Activated T-cell treated with anti-CD3 and anti-CD28 coated beads for 48 hours (primary cell): ENCODE results near the gene WDR46.

Source experiments
- DNase-seq: peaks from one replicate; pipeline ENCODE4 v3.0.0-alpha.2; 2020; ENCODE audit warnings: low read depth

WDR46 gene

GRCh38 chr6:33288921-33289783, at the start of gene WDR46, which contains the start of gene PFDN6:
Gene WDR46 (minus strand): TSS chr6:33289239. CDS start chr6:33289170, 69 bp downstream.
Gene PFDN6 (plus strand): TSS chr6:33289601. CDS start chr6:33289857, 256 bp downstream.
- DNase-seq = peak; percentile 65

DNA sequence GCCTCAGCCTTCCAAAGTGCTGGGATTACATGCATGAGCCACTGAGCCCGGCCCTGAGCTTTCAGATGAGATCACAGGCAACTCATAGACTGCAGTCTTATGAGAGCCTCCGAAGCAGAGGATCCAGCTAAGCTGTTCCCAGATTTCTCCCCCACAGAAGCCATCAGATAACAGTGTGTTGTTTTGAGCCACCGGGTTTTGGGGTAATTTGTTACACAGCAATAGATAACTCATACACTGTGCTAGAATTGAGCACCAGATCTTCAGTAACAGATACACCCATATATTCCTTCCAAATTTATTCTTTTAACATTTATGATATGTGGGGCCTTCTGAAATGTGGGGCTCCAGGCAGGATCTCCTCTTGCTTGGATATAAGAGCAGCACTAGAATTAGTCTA, 47.5 kb upstream of the WDR46 start:
- no peak for DNase-seq

GRCh38 chr6:33335916-33336315, 46.9 kb upstream of the WDR46 start:
- DNase-seq = no peak

GRCh38 chr6:33333666-33334065, 44.6 kb upstream of the WDR46 start:
- no peak for DNase-seq

GRCh38 chr6:33330736-33331135, 41.7 kb upstream of the WDR46 start:
- DNase-seq = no peak

DNA sequence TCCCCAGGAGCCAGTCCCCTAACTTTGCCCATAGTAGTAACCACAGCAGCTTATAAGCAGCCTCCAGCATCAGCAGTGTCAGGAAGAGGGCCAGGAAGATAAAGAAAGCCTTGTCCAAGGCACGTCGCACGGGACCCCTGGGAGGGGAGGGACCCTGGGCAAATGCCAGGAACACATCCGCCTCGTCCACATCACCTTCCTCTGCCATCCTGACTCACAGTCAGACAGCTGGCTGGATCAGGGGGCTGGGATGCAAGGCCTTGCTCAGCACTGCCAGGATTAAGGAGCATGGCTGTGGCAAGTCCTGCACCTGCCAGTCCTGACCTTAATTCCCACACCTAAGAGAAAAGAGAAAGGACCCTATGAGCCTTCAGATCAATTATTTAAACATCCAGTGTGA, 40.0 kb upstream of the WDR46 start:
- no peak for DNase-seq

GRCh38 chr6:33324125-33324524, 35.1 kb upstream of the WDR46 start:
- DNase-seq = no peak

DNA sequence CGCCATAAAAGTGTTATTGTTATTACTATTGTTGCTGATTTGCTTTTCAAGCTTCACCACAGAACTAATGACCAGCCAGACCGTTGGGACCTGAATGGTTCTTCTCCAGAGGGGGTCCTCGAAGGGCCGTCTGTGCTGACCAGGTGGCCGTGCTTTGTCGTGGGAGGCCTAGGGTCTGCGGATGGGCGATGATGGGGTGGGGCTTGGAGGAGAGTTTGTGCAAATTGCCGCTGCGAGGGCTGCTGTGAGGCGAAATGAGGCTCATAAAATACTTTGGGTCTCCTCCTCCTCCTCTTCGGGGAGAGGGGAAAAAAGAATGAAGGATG, 34.5 kb upstream of the WDR46 start:
- no peak for DNase-seq

GRCh38 chr6:33321227-33321626, 32.2 kb upstream of the WDR46 start:
- no peak for DNase-seq

DNA sequence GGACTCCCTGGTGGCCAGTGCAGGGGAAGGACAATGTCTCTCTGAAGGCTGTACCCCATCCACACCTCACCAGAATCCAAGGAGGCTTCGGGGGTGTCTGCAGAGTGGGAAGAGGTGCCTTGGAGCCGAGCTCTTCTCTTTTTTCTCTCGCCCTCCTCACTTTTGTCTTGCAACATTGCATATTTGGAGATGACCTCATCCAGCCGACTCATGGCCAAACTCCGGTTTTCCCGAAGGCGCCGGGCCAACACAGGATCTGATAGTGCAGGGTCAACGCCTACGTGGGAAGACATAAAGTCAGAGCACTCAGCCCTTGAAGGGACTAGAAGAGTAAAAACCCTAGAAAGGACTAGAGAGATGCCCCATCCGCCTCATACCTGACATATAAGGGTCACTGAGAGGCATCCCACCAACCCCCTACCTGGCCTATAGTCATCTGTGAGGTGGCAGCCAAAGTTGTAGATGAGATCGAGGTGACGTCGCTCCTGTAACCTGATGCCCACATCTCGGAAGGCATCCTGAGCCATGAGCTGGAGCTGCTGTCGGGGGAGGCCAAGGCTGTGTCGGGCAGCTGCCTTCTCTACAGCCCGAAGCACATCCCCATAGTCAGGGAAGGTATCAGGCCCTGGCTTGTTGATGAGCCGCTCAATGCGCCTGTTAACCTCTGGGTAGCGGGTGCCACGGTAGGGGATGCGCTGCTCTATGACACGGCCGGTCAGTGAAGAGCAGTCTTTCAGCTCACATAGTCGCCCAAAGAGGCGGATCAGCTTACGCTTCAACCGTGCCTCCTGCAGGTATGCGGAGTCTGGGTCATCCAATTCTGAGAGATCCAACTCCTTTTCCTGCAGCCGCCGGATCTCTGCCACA, 31.5 kb upstream of the WDR46 start:
- DNase-seq = no peak

GRCh38 chr6:33319939-33320314, 30.9 kb upstream of the WDR46 start:
- DNase-seq = no peak

GRCh38 chr6:33318426-33319073, 29.5 kb upstream of the WDR46 start:
- DNase-seq = no peak

GRCh38 chr6:33317669-33318425, 28.8 kb upstream of the WDR46 start, which contains the start of gene ZBTB22:
Gene ZBTB22 (minus strand): TSS chr6:33317744. CDS start chr6:33316916, 828 bp downstream.
- peak; percentile 92 for DNase-seq

DNA sequence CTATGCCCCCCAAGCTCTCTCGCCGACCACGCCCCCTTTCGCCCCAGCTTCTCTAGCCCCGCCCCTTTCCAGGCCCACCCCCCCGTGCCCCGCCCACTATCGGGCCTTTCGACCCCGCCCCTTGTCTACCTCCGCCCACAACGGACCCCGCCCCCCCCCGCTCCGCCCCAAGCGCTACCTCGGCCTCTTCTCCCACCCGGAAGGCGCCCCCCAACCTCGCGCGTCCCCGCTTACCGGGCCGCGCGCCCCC, 28.3 kb upstream of the WDR46 start:
- DNase-seq = no peak

DNA sequence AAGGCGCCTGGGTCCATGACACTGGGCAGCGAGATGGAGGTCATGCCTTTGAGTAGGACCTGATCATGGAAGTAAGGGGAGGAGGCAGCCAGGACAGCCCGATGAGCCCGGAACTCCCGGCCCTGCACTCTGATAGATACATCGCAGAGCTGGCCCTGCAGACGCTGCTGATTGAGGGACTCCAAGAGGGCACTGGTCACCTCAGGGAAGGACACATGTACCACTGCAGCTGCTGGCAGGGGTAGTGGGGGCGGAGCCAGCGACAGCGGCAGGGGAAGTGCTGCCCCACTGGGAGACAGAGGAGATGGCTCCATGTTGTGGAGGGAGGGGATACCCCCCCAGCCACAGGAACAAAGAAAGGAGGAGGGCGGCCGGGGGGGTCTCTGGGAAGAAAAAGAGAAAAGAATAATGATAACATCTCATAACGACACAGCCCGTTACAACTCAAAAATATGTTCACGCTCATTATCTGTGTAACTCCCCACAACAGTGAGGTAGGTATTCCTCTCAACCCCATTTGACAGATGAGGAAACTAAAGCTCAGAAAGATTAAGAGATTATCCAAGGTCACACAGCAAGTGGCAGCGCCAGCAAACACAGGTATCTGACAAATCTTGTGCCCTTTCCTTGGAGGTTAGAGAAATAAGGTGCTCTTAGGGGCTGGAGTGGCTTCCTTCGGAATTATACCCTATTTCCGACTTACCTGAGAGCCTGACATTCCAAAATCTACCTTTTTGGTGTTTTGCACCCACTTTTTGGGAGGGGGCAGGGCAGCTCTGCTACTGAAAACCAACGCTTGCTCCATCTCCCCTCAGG, 27.8 kb upstream of the WDR46 start:
- DNase-seq = no peak

DNA sequence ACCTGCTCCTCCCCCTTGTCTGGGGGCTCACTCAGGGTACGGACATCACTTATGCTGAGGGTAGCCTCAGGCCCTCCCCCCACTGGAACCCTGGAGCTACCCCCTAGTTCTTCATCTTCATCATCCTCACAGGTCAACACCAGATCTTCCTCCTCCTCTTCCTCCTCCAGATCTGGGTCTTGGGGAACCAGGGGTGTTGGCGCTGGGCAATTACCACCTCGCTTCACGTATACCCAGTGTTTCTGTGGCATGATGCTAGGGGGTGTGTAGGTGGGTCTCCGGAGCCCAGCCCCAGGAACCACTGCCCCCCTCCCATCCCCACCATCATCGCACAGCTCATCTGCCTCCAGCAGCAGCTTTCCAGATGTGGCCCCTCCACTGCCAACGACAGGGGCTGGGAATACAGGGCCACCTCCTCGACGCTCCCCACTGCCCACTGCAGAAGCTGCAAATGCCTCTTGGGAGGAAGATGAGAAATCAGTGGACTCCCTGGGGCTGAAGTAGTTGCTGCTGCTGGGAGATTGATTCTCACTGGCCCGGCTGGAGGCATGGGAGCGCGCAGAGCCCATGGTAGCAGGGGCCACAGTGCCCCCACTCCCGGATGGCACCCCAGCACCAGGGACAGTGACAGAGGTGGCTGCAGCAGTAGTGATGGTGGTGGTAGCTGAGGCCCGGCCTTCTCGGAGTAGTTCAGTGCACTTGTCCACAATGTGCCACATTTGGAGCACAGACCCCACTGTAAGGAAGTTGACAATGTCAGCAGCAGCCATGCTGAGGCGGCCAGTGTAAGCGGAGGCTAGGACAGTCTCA, 27.0 kb upstream of the WDR46 start:
- no peak for DNase-seq

DNA sequence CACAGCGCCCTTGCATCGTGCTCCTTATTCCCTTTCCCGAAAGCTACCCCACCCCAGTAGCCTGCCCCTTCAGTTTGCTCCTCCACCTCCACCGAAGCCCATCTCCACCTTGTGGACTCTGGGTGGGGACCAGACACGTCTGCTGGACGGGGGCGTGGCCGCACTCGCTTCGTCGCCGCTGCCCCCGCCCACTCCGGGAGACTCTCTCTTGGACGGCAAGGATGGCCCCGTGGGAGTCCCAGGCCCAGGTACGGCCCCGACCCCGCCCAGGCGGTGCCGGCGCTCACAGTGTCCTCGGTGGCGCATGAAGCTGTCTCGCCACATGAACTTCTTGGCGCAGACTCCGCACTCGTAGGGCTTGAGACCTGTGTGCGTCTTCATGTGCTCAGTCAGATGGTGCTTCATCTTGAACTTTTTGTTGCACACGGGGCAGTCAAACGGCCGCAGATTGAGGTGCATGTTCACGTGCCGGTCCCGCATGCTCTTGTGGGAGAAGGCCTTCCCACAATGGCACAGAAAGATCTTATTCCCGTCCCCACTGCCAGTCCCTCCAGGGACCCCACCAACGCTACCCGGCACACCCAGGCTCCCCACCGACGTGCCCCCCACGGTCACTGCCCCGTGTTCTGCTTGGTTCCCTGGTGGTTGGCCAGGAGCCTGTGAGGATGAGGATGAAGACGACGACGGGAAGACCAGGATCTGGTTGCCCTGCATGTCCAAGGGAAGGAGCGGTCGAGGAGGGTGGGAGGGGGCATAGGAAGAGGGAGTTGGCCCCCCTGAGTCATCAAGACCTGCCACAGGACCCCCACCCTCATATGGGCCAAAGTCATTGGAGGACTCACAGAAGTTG, 26.1 kb upstream of the WDR46 start:
- no peak for DNase-seq

DNA sequence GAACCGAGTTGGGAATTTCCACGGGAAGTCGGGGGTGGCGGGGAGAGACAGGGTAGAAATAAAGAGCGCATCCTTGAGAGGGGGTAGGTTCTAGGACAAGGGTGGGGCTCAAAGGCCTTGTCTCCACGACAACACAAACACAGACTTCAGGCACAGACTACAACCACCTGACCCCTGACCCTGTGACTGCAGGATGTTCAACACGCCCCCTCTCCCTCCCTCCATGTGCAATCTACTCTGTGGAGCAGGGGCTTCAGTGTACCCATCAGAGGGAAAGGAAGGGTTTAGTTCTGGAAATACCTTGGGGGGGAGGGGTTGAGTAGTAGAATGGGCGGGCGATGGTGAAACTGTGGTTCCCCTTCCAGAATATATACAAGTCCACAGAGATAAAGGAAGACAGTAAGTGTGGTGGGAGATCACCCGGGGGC, 25.5 kb upstream of the WDR46 start:
- no peak for DNase-seq
